ENCODE results near the gene TSKU.

DNA sequence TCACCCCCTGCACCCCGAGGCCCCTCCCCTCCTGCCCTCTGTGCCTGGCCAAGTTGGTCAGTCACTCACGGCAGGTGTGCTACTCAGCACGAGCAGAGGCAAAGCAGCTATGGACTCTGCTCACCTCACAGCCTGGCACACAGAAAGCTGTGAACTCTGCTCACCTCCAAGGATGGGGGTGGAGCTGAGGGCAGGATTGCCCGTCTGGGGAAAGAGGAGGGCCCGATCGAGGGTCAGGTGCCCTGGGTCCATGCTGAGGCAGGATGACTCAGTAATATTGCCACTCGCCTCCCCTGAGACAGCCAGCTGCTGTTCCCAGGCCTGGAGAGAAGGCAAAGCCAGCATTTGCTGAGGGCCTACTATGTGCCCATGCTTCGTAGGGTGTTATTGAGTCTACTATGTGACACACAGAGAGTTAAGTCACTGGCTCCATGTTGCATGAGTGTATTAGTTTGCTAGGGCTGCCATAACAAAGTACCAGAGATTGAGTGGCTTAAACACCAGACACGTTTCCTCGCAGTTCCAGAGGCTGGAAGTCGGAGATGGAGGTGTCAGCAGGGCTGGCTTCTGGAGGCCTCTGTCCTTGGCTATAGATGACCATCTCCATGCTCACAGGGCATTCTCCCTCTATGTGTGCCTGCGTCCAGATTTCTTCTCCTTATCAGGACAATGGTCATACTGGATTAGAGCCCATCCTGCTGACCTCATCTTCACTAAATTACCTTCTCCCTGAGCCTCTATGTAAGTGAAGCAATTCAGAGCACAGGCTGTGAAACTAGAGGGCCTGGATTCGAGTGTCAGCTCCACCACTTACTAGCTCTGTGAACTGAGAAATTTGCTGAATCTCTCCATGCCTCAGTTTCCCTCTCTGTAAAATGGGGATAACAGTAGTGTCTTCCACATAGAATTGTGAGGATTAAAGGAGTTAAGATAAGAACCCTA lies 13.2 kb upstream of the TSKU start:
- TF ChIP-seq GABPA (IDR thresholded peaks at IDR 0.05; ENCODE audit: low read depth) (no peak), FOXM1 (IDR thresholded peaks at IDR 0.05; ENCODE audit: low read depth) (no peak), TAF1 (IDR thresholded peaks at IDR 0.05; ENCODE audit: borderline replicate concordance, low read depth, low read length) (no peak), EP300 (IDR thresholded peaks at IDR 0.05; ENCODE audit: borderline replicate concordance in 1 of 2, low read depth in 1 of 2, low read length in 1 of 2) (no peak), POLR2AphosphoS5 (IDR thresholded peaks at IDR 0.05; ENCODE audit: low read depth, low read length) (no peak), FOSL2 (IDR thresholded peaks at IDR 0.05; ENCODE audit: borderline replicate concordance, low read depth) (no peak), ELF1 (IDR thresholded peaks at IDR 0.05) (no peak)
- TF ChIP-seq, protein P1, sequence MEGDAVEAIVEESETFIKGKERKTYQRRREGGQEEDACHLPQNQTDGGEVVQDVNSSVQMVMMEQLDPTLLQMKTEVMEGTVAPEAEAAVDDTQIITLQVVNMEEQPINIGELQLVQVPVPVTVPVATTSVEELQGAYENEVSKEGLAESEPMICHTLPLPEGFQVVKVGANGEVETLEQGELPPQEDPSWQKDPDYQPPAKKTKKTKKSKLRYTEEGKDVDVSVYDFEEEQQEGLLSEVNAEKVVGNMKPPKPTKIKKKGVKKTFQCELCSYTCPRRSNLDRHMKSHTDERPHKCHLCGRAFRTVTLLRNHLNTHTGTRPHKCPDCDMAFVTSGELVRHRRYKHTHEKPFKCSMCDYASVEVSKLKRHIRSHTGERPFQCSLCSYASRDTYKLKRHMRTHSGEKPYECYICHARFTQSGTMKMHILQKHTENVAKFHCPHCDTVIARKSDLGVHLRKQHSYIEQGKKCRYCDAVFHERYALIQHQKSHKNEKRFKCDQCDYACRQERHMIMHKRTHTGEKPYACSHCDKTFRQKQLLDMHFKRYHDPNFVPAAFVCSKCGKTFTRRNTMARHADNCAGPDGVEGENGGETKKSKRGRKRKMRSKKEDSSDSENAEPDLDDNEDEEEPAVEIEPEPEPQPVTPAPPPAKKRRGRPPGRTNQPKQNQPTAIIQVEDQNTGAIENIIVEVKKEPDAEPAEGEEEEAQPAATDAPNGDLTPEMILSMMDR (IDR thresholded peaks at IDR 0.05) = no peak

Data from SK-N-SH (cell line).